SK-MEL-5 (cell line): ENCODE data around the gene RAPGEF1. TPM values are rescaled to one million over a fixed set of nuclear protein-coding genes. Genes with fewer than 3 reads are reported as not detected.
A peak's percentile ranks its signal among the peaks of the same experiment; 100 is the strongest.

Experiments used
- DNase-seq: peaks from one replicate; pipeline ENCODE4 v3.0.0-alpha.2; 2016; ENCODE audit warnings: low read depth, low spot score
- in situ Hi-C: cut with HindIII; loops from 2 replicates; pipeline ENCODE4 v1.10.0; 2016; ENCODE audit warnings: low sequenced_read_pairs, high pct_unique_total_duplicates, low pct_unique_long_range_greater_than_20kb
- polyA plus RNA-seq, 2 experiments: library from polyadenylated mRNA; depleted of rRNA; stranded (reverse); fragments of >200 nt; gene quantifications; 2 replicates each; pipeline ENCODE4 v1.2.3, GENCODE V29; 2015
- total RNA-seq: library from RNA; depleted of rRNA; stranded (reverse); fragments of >200 nt; shearing (Covaris generic); gene quantifications from 2 replicates; pipeline ENCODE4 v1.2.3, GENCODE V29; 2014; rRNA removed

The RAPGEF1 gene, protein sequence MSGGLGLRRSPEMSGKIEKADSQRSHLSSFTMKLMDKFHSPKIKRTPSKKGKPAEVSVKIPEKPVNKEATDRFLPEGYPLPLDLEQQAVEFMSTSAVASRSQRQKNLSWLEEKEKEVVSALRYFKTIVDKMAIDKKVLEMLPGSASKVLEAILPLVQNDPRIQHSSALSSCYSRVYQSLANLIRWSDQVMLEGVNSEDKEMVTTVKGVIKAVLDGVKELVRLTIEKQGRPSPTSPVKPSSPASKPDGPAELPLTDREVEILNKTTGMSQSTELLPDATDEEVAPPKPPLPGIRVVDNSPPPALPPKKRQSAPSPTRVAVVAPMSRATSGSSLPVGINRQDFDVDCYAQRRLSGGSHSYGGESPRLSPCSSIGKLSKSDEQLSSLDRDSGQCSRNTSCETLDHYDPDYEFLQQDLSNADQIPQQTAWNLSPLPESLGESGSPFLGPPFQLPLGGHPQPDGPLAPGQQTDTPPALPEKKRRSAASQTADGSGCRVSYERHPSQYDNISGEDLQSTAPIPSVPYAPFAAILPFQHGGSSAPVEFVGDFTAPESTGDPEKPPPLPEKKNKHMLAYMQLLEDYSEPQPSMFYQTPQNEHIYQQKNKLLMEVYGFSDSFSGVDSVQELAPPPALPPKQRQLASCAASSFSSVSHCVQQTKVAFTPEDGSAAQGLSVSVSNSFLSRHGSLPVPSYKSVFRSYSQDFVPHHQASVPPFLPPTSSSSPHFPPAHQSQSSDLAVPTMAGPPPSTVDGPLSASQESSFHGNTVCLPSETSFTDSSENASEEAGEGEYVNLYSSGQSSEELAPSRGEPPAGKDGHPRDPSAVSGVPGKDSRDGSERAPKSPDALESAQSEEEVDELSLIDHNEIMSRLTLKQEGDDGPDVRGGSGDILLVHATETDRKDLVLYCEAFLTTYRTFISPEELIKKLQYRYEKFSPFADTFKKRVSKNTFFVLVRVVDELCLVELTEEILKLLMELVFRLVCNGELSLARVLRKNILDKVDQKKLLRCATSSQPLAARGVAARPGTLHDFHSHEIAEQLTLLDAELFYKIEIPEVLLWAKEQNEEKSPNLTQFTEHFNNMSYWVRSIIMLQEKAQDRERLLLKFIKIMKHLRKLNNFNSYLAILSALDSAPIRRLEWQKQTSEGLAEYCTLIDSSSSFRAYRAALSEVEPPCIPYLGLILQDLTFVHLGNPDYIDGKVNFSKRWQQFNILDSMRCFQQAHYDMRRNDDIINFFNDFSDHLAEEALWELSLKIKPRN (N-terminal part only)
- 34.0 and 34.2 TPM in 2 replicates for total RNA-seq
- polyA plus RNA-seq (2015; cell fraction: cytosol; rRNA removed): 54.5 and 64.9 TPM in 2 replicates
- 29.6 and 35.6 TPM in 2 replicates for polyA plus RNA-seq (2015; cell fraction: nucleus; rRNA removed)

DNA sequence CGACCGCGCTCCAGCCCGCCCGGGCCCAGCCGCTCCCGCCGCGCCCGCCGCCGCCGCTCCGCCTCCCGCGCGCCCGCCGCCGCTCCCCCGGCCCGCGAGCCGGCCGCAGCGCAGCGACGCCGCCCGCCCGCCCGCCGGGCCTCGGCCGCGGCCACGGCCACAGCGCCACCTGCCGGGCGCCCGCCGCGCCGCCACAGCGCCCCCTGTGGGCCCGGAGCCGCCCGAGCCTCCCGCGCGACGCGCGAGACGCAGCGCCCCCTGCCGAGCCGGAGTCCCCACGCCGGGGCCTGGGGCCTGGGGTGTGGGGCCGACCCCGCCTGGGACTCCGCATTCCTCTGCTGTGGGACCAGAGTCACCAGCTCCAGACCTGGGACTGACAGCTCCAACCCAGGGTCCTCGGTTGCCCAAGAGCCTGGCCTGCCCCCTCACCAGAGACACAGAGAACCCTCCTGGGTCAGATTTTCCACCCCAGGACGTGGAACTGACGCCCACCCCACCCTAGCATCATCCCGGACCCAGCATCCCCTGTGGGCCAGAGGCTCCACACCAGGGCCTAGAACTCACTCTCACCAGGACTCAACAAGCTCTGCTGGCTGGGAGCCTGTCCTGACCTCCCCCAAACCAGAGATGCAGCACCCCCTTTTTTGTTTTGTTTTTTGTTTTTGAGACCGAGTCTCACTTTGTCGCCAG is at the start of gene RAPGEF1:
Gene RAPGEF1, minus strand, starts transcription at position 118 of the 690 bp plus-strand sequence. CDS start 246 bp downstream, outside the sequence.
- in situ Hi-C loops: no loop called here
- DNase-seq: peak; percentile 48

DNA sequence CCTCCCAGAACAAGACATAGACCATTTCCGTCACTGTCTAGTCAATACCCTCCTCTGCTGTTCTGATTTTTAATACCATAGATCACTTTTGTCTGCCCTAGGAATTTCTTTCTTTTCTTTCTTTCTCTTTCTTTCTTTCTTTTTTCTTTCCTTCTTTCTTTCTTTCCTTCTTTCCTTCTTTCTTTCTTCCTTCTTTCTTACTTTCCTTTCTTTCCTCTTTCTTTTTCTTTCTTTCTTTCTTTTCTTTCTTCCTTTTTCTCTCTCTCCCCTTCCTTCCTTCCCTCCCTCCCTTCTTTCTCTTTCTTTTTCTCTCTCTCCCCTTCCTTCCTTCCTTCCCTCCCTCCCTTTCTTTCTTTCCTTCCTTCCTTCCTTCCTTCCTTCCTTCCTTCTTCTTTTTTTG is 49.0 kb upstream of the RAPGEF1 start:
- in situ Hi-C loops: no loop called here
- DNase-seq: no peak

DNA sequence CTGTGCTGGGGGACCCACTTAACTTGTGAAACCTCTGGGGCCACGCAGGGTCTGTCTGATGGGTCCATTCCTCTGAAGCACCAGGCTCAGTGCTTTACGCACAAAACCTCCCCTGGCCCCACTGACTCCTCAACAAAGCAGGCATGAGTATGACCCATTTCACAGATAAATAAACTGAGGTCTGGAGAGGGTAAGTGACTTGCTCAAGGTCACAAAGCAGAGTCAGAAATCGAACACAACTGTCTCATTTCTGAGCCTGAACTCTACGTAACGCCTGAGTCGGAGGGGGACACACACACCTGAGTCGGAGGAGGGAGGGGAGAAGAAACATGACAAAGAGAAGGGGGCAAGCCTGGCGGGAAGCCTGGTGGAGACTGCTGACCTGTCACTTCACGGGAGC is 48.0 kb upstream of the RAPGEF1 start:
- in situ Hi-C loops: no loop called here
- no peak for DNase-seq

DNA sequence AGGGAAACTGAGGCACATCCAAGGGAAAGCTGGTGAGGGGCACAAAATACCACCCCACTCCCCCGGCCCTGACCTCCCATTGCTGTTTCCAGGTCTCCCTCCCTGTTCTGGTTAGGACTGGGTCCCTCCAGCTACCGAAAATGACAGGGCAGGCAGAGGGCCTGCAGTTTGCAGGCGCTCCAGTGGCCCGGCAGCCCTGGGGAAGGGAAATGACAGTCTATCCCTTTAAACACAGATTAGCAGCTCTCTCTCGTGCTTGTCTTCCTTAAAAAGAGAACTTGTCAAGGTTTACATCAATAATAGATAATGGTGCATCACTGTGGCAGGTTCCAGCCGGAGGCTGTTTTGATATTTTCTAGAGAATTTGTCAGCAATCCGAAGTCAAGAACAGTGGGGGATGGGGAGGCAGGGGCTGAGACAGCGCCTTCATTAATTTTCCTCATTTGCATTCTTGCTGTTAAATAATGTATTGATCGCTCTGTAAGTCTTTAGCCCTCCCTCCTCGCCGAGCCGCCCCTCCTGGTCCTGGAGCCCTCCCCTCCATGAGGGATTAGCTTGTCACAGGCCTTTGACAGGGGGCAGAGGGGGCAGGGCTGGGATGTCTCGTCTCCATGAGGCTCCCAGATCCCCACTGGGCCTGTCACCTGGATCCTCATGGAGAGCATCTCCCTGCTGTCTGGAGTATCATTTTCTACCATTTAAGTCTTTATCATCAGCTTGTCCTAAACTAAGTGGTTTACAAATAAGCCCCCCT is 45.0 kb upstream of the RAPGEF1 start:
- DNase-seq: no peak
- in situ Hi-C loops: no loop called here

DNA sequence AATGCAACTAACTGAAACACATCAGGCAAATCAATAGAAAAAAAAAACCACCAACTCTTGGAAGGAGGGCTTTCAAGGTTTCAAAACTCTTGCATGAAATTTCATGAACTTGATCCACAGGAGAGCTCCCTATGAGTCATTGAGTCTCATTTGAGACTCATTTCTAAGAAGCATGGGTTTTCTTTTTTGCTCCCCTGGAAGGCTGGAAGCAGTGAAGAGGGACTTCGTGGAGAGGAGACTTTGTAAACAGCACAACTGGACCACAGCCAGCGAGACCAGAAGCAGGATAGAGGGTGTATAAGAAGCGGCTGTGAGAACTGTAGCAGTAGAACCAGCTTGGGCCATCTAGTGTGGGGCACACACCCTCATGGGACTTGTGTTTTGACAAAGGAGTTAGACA is 41.2 kb upstream of the RAPGEF1 start:
- DNase-seq: no peak
- in situ Hi-C loops: no loop called here

DNA sequence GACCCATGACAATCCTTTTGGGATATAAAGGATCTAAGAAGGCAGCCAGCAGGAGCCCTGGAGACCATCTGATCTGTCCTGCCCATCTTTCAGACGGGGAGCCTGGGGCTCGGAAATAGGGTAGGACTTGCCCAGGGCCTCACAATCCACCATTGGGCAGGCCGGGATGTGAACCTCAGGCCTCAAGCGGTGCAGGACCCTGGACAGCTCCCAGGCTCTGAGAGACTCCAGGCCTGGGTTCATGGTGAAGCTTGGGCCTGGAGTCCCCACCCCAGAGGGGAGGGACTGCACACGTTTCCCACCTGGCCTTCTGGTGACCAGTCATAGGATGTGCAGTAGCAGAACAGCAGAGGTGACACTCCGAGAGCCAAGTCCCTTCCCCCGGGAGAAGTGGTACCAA is 36.6 kb upstream of the RAPGEF1 start:
- DNase-seq: no peak
- in situ Hi-C loops: no loop called here

DNA sequence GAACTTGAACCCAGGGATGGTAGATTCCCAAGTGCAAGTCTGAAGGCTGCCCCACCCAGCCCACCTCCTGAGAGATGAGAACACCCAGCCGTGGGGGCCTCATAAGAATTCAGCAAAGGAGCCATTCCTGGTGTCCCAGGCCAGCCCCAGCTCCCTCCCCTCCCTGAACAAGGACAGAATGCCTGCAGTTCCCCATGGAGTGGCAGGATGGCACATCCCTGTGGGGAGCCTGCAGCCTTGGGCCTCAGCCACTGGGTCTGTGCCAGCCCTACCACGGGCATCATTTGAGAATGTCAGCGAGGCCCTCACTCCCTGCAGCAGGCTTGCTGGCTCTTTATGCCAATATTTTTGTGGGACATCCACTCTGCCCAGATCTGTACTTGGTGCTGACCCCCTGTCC is 36.2 kb upstream of the RAPGEF1 start:
- no peak for DNase-seq
- in situ Hi-C loops: no loop called here

DNA sequence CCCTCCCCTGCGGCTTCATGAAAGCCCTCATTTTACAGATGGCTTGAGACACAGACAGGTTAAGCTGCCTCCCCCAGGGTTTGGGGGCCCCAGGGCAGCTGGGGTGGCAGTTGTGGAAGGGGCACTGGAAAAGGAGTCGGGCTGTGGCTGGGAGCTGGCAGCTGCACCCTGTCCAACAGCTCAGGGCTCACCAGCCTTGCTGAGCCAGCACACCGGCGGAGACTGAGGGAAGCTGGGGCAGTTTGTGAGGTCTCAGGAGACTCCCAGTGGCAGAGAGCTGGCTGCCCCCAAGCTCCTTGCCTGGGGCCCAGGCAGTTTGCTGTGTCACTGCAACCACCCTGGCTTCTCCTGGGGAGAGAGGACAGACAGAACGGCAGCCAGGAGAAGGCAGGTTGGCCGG is 34.8 kb upstream of the RAPGEF1 start:
- DNase-seq: no peak
- in situ Hi-C loops: no loop called here

DNA sequence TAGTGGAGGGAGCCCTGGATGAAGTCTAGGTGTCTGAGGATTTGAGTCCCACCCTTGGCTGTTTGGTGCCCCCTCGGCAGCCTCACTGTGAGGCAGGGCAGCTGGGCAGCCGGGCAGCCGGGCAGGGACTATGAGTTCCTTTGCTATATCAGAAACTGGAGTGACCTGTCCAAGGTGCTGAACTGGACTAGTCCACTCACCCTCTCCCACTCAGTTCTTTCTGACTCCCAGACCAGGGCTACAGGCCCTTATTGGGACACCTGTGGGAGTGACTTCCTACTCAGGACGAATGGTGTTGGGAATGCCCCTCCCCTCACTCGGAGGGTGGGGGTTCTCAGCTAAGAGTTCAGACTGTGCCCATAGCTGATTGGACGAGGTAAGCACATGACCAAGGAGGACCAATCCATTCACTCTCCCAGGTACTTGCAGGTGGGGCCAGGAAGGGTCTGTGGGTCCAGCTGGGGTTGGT is 34.1 kb upstream of the RAPGEF1 start:
- in situ Hi-C loops: no loop called here

DNA sequence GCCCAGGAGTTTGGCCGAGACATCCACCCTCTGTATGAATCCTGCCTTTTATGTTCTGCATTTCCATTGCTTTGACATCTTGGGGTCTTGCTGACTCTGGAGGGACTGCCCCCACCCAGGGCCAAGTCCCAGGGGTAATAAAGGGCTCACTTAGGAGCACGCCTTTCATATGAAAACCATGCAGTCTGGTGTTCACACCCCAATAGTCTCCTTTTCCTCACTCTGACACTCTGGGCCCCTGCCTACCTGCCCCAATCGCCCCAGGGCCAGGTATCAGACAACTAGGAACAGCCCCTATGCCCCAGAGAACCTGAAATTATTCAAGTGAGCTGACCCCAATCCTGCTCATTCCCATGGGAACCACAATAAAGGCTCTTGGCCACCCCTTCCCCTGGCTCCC is 33.1 kb upstream of the RAPGEF1 start:
- in situ Hi-C loops: no loop called here
- DNase-seq: no peak

More for the DNA sequence above, 34.1 kb upstream of the RAPGEF1 start:
- DNase-seq: peak; percentile 59

DNA sequence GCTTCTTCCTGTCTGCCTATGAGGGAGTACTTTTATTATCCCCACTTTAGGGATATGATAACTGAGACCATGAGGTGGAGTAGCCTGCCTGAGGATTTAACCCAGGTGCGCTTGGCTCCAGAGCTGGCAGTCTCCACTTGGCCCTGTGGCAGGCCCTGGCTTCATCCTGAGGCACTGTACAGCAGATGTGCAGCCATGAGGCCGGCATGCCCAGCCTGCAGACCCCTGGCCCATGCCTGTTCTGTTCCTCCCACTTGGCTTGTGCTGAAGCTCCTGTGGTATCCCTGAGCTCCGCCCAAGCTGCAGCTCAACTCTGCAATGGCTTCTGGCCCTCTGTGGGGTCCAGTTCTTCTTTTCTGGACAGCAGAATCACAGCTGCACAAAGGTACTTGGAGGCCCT is 31.8 kb upstream of the RAPGEF1 start:
- in situ Hi-C loops: no loop called here
- DNase-seq: no peak

DNA sequence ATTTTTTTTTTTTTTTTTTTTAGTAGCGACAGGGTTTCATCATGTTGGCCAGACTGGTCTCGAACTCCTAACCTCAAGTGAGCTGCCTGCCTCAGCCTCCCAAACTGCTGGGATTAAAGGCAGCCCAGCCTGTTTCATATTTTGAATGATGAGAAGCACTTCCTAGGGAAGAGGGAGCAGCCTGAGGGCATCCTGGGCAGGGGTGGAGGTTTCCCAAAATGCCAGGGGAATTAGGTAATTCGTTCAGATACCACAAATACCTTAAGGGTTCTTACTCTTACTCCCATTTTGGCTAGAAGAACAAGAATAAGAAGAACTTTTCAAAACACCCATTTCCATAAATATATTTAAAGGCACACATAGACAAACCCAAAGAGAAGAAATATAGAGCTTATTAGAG is 29.5 kb upstream of the RAPGEF1 start:
- DNase-seq: no peak
- in situ Hi-C loops: no loop called here

DNA sequence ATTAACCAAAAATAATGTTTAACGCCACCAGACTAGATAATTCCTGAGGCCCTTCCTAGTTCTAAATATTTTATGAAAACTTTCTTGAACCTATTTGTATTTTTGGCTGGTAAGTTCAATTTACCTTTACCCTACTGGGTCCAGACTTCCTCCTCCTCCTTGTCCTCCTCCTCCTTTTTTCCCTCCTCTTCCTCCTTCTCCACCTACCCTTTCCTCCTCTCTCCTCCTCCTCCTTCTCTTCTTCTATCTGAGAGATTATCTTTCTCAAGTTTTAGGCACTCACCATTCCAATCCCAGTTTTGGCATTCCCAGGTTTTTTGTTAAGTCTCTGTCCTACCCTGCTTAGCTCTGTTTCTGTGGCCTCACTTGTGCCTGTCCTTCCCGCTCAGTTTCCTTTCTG is 24.7 kb upstream of the RAPGEF1 start:
- DNase-seq: no peak
- in situ Hi-C loops: no loop called here

DNA sequence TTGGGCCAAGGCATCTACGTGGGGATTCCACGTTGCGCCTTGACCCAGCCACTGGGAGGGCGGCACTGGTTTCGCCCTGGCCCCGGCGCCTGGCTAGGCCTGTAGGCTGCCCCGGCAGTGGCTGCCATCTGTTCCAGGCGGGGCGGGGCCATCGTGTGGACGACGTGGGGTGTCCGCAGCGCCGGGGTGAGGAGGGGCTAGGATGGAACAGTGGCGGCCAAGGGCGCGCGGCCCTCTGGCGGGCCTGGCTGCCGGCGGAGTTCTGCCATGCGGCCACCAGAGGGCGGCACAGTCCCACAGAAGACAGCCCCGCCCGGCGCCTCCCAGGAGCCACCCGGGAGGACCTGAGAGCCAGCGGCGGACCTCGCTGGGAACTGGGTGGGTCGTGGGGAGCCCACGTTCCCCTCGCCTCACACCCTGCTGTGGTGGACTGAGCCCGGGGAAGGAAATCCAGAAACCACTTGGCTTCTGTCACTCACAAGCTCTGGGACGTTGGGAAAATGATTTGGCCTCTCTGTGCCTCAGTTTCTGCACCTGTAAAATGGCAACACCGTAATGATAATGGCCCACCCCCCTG is 22.6 kb upstream of the RAPGEF1 start:
- in situ Hi-C loops: no loop called here
- DNase-seq: peak; percentile 68

DNA sequence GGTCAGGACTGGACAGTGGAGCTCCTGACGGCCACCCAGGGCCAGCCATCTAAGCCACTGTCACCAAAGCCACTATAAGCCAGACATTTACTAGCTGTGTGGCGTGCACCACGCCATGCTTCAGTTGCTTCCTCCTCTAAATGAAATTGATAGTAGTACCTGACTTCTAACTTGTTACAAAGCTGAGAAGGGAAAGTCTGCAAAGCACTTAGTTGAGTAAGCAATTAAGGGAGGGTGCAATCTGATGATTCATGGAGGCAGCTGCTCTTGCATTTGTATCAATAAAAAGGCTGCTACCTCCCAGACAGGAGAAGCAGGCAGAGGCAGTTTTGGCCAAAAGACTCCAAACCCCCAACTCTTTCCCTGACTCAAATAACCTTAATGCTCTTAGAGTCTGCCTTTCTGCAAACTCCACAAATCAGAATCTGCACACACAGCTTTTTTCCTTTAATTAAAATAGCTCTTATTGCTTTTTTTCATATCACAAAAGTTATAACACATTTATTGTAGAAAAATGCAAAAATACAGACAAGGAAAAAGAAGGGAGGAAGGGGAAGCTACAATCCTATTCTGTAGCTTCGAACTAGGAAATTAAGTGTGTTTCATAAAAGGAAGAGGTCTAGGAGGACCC is 19.3 kb upstream of the RAPGEF1 start:
- in situ Hi-C loops: no loop called here
- DNase-seq: no peak

DNA sequence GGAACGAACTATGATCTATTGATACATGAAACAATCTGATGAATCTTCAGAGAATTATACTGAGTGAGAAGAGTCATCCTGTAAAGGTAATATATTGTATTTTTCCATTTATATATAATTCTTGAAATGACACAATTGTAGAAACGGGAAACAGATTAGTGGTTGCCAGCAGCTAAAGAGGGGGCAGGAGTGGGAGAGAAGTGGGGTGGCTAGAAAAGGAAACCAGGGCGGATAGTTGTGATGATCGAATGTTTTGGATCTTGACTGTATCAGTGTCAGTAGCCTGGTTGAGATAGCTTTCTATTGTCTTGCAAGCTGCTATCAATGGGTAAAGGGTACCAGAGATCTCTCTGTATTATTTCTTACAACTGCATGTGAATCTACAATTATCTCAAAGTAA is 17.7 kb upstream of the RAPGEF1 start:
- in situ Hi-C loops: no loop called here
- DNase-seq: no peak
